Measurements from ENCODE around the gene PROS1.

DNA sequence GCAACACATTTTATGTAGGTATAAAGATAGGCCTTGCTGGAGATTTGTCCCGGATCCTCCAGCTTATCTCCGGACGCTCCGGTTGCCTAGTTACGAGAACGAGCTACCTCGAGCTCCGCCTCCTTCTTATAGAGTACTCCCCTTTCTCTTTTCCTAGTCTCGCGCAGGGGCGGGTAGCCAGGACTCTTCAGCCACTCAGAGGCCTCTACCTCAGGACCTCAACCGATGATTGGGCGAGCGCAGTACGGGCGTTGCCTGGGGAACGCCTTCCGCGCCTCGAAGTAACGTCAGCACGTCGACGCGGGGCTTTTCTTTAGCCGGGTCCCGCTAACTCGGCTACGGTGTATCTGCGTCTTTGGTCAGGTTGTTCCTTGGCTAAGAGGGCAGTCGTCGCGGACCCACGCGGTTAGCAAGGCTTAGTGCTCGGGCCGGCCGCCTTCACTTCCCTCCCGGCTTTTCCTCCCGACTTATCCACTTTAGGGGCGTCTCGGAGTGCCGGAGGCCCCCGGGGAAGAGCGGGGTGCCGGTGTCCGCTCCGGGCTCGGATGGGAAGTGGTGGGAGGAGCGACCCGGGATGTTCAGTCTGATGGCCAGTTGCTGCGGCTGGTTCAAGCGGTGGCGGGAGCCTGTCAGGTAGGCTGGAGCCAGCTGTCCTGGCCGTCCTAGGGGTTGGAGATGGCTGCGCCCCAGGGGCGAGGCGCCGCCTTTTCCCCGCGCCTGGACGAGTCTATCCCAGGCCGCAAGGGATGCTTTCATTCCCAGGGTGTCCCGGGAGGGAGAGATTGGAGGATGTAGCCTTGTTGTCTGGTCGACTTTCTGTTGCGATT, 6.4 kb upstream of the PROS1 start, which contains the start of gene ARL13B:
- TF ChIP-seq POLR2AphosphoS5 (IDR thresholded peaks at IDR 0.05) (peak; percentile 28 to 62 (median 58)), EP300 (IDR thresholded peaks at IDR 0.05) (no peak), POLR2A (IDR thresholded peaks at IDR 0.05) (peak in 1 of 2 donors; percentile 72)
- TF ChIP-seq, protein P1, sequence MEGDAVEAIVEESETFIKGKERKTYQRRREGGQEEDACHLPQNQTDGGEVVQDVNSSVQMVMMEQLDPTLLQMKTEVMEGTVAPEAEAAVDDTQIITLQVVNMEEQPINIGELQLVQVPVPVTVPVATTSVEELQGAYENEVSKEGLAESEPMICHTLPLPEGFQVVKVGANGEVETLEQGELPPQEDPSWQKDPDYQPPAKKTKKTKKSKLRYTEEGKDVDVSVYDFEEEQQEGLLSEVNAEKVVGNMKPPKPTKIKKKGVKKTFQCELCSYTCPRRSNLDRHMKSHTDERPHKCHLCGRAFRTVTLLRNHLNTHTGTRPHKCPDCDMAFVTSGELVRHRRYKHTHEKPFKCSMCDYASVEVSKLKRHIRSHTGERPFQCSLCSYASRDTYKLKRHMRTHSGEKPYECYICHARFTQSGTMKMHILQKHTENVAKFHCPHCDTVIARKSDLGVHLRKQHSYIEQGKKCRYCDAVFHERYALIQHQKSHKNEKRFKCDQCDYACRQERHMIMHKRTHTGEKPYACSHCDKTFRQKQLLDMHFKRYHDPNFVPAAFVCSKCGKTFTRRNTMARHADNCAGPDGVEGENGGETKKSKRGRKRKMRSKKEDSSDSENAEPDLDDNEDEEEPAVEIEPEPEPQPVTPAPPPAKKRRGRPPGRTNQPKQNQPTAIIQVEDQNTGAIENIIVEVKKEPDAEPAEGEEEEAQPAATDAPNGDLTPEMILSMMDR (IDR thresholded peaks at IDR 0.05), result no peak

Measured in suprapubic skin (tissue), 4 donors.